HCT116 (cell line): Measurements from ENCODE around the gene TTC23L.

Experiments
- EZH2 ChIP-seq: fragments of 200-600 bp; sonication (generic); IDR thresholded peaks from 2 replicates; pipeline ENCODE4 v1.6.1; 2017; ENCODE audit warnings: antibody characterized with exemption, mixed run types
- TF ChIP-seq, protein P1 (sequence below), 3 experiments: fragments of 200-600 bp in 1 of 3; sonication (generic) in 1 of 3; IDR thresholded peaks in 2 of 3; conservative IDR thresholded peaks in 1 of 3; 2 replicates each; pipeline ENCODE4 v1.5.1; 2012 to 2017; ENCODE audit warnings: low read depth in 2 of 3, low read length in 2 of 3, antibody characterized with exemption in 1 of 3, borderline replicate concordance in 1 of 3, control low read depth in 1 of 3, mild to moderate bottlenecking in 1 of 3, mixed read lengths in 1 of 3, mixed run types in 1 of 3, moderate library complexity in 1 of 3; ENCODE audit not compliant: insufficient read depth in 1 of 3

- TF ChIP-seq EZH2: no peak
- TF ChIP-seq, protein P1, sequence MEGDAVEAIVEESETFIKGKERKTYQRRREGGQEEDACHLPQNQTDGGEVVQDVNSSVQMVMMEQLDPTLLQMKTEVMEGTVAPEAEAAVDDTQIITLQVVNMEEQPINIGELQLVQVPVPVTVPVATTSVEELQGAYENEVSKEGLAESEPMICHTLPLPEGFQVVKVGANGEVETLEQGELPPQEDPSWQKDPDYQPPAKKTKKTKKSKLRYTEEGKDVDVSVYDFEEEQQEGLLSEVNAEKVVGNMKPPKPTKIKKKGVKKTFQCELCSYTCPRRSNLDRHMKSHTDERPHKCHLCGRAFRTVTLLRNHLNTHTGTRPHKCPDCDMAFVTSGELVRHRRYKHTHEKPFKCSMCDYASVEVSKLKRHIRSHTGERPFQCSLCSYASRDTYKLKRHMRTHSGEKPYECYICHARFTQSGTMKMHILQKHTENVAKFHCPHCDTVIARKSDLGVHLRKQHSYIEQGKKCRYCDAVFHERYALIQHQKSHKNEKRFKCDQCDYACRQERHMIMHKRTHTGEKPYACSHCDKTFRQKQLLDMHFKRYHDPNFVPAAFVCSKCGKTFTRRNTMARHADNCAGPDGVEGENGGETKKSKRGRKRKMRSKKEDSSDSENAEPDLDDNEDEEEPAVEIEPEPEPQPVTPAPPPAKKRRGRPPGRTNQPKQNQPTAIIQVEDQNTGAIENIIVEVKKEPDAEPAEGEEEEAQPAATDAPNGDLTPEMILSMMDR (IDR thresholded peaks at IDR 0.05 in 2 of 3, conservative IDR thresholded peaks at IDR 0.05 in 1 of 3; ENCODE audit: borderline replicate concordance in 1 of 3, insufficient read depth in 1 of 3, low read depth in 2 of 3, low read length in 2 of 3): no peak
Observed at GRCh38 chr5:34843497-34843896, 4.5 kb downstream of the TTC23L start.
